ENCODE data around the gene REXO5. TPM values are rescaled to one million over a fixed set of nuclear protein-coding genes. Genes with fewer than 3 reads are reported as not detected.
"Not testable (repeated sequence)": the region's sequence is repeated elsewhere in the genome, so short reads cannot be mapped to it uniquely, and the experiment has no call there.

Gene REXO5
- total RNA-seq, 1 experiment from 2014 or later = 7.3 TPM

- no peak overlapping the region for H3K27ac Mint-ChIP-seq (ENCODE audit: unreplicated experiment)
- DNase-seq = no peak
- H3K4me1 ChIP-seq = peaks cover 10% of the 10 kb centered on the region
- no peak overlapping the region for H3K4me3 ChIP-seq (ENCODE audit: low read depth, low read length)
- H3K4me3 Mint-ChIP-seq (ENCODE audit: unreplicated experiment) = no peak overlapping the region
- H3K4me1 Mint-ChIP-seq (ENCODE audit: low read depth, unreplicated experiment) = no peaks in the 10 kb centered on the region
- no peaks in the 10 kb centered on the region for H3K9me3 Mint-ChIP-seq (ENCODE audit: unreplicated experiment)
- no peaks in the 10 kb centered on the region for H3K9me3 ChIP-seq
- ChIA-PET CTCF (no interaction called here), POLR2A (no interaction called here)
- TF ChIP-seq CTCF (IDR thresholded peaks at IDR 0.05; ENCODE audit: insufficient read depth in 1 of 2, low read depth in 1 of 2, low read length in 1 of 2, severe bottlenecking in 1 of 2, unreplicated experiment in 1 of 2) = no peak
- intact Hi-C loops (cut with micrococcal nuclease; ENCODE audit: unreplicated experiment) = no loop called here
- H3K27me3 ChIP-seq (replicated peaks; ENCODE audit: control insufficient read depth, insufficient read depth, low read length) = no peaks in the 10 kb centered on the region
- H3K36me3 Mint-ChIP-seq (ENCODE audit: insufficient read depth, unreplicated experiment) = peaks cover 56% of the 10 kb centered on the region
- BruUV-seq (replicated peaks) = no TSS peak
- H3K36me3 ChIP-seq (ENCODE audit: control insufficient read depth, insufficient read depth, low read length) = peaks cover 2% of the 10 kb centered on the region; the same call in 1 of the 2 replicates
- H3K27me3 Mint-ChIP-seq (ENCODE audit: insufficient read depth, unreplicated experiment) = no peaks in the 10 kb centered on the region
Observed at GRCh38 chr16:20859229-20859628, 52.9 kb downstream of the REXO5 start.

GRCh38 chr16:20859699-20860098 is 53.4 kb downstream of the REXO5 start:
- H3K4me3 Mint-ChIP-seq (ENCODE audit: unreplicated experiment) = no peak overlapping the region
- H3K27me3 Mint-ChIP-seq (ENCODE audit: insufficient read depth, unreplicated experiment) = no peaks in the 10 kb centered on the region
- peaks cover 5% of the 10 kb centered on the region for H3K4me1 ChIP-seq
- H3K36me3 Mint-ChIP-seq (ENCODE audit: insufficient read depth, unreplicated experiment) = peaks cover 56% of the 10 kb centered on the region
- no peak overlapping the region for H3K4me3 ChIP-seq (ENCODE audit: low read depth, low read length)
- ChIA-PET POLR2A (no interaction called here), CTCF (no interaction called here)
- H3K27me3 ChIP-seq (replicated peaks; ENCODE audit: control insufficient read depth, insufficient read depth, low read length) = no peaks in the 10 kb centered on the region
- H3K4me1 Mint-ChIP-seq (ENCODE audit: low read depth, unreplicated experiment) = no peaks in the 10 kb centered on the region
- H3K9me3 Mint-ChIP-seq (ENCODE audit: unreplicated experiment) = no peaks in the 10 kb centered on the region
- intact Hi-C loops (cut with micrococcal nuclease; ENCODE audit: unreplicated experiment) = no loop called here
- no TSS peak for BruUV-seq (replicated peaks)
- no peak for DNase-seq
- H3K36me3 ChIP-seq (ENCODE audit: control insufficient read depth, insufficient read depth, low read length) = peaks cover 2% of the 10 kb centered on the region; the same call in 1 of the 2 replicates
- H3K9me3 ChIP-seq = no peaks in the 10 kb centered on the region
- no peak overlapping the region for H3K27ac Mint-ChIP-seq (ENCODE audit: unreplicated experiment)
- TF ChIP-seq CTCF (IDR thresholded peaks at IDR 0.05; ENCODE audit: insufficient read depth in 1 of 2, low read depth in 1 of 2, low read length in 1 of 2, severe bottlenecking in 1 of 2, unreplicated experiment in 1 of 2) = no peak

- Histone ChIP-seq H3K27me3 (replicated peaks; ENCODE audit: control insufficient read depth, insufficient read depth, low read length) (no peaks in the 10 kb centered on the region), H3K4me3 (ENCODE audit: low read depth, low read length) (no peak overlapping the region), H3K4me1 (no peaks in the 10 kb centered on the region), H3K9me3 (no peaks in the 10 kb centered on the region), H3K36me3 (ENCODE audit: control insufficient read depth, insufficient read depth, low read length) (peaks cover 2% of the 10 kb centered on the region; the same call in 1 of the 2 replicates)
- intact Hi-C loops (cut with micrococcal nuclease; ENCODE audit: unreplicated experiment) = no loop called here
- Mint-ChIP-seq H3K4me3 (ENCODE audit: unreplicated experiment) (no peak overlapping the region), H3K27me3 (ENCODE audit: insufficient read depth, unreplicated experiment) (no peaks in the 10 kb centered on the region), H3K9me3 (ENCODE audit: unreplicated experiment) (no peaks in the 10 kb centered on the region), H3K4me1 (ENCODE audit: low read depth, unreplicated experiment) (no peaks in the 10 kb centered on the region), H3K27ac (ENCODE audit: unreplicated experiment) (no peak overlapping the region), H3K36me3 (ENCODE audit: insufficient read depth, unreplicated experiment) (peaks cover 56% of the 10 kb centered on the region)
- no peak for TF ChIP-seq CTCF (IDR thresholded peaks at IDR 0.05; ENCODE audit: insufficient read depth in 1 of 2, low read depth in 1 of 2, low read length in 1 of 2, severe bottlenecking in 1 of 2, unreplicated experiment in 1 of 2)
- no TSS peak for BruUV-seq (replicated peaks)
- no peak for DNase-seq
- POLR2A ChIA-PET = no interaction called here
- CTCF ChIA-PET = no interaction called here
Observed at GRCh38 chr16:20860361-20860760, 54.0 kb downstream of the REXO5 start.

GRCh38 chr16:20860995-20861394 is 54.7 kb downstream of the REXO5 start:
- H3K4me1 Mint-ChIP-seq (ENCODE audit: low read depth, unreplicated experiment); CTCF ChIA-PET; H3K27ac Mint-ChIP-seq (ENCODE audit: unreplicated experiment); H3K4me1 ChIP-seq; H3K9me3 Mint-ChIP-seq (ENCODE audit: unreplicated experiment); POLR2A ChIA-PET; BruUV-seq (replicated peaks); H3K9me3 ChIP-seq; H3K27me3 Mint-ChIP-seq (ENCODE audit: insufficient read depth, unreplicated experiment); H3K4me3 ChIP-seq (ENCODE audit: low read depth, low read length); H3K27me3 ChIP-seq (replicated peaks; ENCODE audit: control insufficient read depth, insufficient read depth, low read length); intact Hi-C loops (cut with micrococcal nuclease; ENCODE audit: unreplicated experiment); H3K36me3 ChIP-seq (ENCODE audit: control insufficient read depth, insufficient read depth, low read length); H3K4me3 Mint-ChIP-seq (ENCODE audit: unreplicated experiment); DNase-seq: not testable (repeated sequence)
- H3K36me3 Mint-ChIP-seq (ENCODE audit: insufficient read depth, unreplicated experiment) = peaks cover 56% of the 10 kb centered on the region
